Measurements from ENCODE around the gene DPPA4.

- no peak for TF ChIP-seq POLR2A (IDR thresholded peaks at IDR 0.05)
- TF ChIP-seq CTCF (IDR thresholded peaks at IDR 0.05): no peak
Observed at GRCh38 chr3:109362823-109363222, 25.5 kb upstream of the DPPA4 start.
